HG03432 (cell line): Measurements from ENCODE around the gene MGAT4D.
"Not testable (repeated sequence)": the region's sequence is repeated elsewhere in the genome, so short reads cannot be mapped to it uniquely, and the experiment has no call there.

Source experiments
- ATAC-seq: cut with Tn5 transposase; IDR thresholded peaks from one replicate; pipeline ENCODE4 v1.9.1; 2021; ENCODE audit warnings: mild to moderate bottlenecking, moderate library complexity; ENCODE audit not compliant: unreplicated experiment

Gene MGAT4D

DNA sequence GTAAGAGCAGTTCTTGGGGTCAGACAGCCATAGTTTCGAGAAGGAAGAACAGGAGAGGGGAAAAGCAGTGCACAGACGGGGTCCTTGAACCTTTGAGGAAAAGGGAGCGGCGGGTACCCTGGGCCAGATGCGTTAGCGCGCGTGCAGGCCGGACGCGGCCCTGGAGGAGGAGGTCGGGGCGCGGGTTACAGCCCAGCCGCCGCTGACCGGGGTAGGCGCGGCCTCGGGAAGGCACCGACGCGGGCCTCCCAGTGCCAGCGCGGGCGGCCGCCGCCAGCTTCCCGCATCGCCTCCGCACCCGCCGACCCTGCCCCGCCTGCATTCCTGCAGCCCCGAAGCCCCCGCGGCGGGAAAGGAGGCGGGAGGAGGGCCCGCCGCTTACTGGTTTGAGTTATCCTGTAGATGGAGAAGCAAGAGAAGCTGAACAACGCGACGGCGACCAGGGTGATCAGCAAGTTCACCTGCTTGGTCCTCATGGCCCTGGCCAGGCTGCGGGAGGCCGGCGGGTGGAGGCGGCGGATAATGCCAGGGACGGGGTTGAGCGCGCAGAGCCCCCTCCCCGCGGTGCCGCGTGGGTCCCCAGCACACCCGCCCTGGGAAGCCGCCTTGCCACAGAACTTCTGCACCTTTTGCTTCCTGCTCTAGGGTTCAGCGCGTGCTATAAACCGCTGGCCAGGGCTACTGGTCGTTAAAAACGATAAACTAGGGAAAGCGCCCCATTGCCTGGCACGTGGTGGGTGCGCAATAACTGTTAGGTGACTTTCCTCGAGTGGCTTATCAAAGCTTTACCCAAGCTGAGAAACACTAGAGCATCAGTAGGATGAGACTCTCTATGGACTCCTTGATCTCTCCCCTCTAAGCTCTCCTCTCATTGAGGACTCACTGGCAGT, at the start of gene MGAT4D:
Gene MGAT4D (minus strand): TSS at position 547 of the 890 bp plus-strand sequence. CDS start 71 bp downstream, at position 476.
- ATAC-seq = no peak

DNA sequence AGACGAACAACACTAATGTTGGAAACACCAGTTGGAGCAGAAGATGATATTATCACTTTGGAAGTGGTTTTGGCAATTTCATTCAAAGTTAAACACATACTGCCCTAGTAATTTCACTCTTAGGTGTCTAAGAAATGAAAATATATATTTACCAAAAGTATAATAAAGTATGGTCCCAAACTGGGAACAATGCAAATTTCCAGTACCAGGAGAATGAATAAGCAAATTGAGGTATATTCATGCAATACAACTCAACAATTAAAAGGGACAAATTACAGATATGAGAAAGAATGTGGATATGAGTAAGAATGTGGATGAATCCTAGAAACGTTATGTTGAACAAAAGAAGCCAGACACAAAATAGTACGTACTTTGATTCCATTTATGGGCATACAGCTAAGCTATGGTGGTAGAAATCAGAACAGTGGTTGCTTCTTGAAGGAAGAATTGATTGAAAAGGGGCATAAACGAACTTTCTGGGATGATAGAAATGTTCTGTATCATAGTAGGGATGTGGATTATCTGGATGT, 35.9 kb upstream of the MGAT4D start:
- ATAC-seq = no peak

GRCh38 chr4:140529434-140529833, 31.3 kb upstream of the MGAT4D start:
- ATAC-seq = no peak

- ATAC-seq = peak; percentile 100
Observed at GRCh38 chr4:140523857-140524742, 26.0 kb upstream of the MGAT4D start, which contains the start of gene ELMOD2. Gene ELMOD2 (plus strand): TSS chr4:140524168. CDS start chr4:140525429, 1,261 bp downstream.

- peak; percentile 11 for ATAC-seq
Observed at GRCh38 chr4:140523370-140523856, 25.3 kb upstream of the MGAT4D start.

DNA sequence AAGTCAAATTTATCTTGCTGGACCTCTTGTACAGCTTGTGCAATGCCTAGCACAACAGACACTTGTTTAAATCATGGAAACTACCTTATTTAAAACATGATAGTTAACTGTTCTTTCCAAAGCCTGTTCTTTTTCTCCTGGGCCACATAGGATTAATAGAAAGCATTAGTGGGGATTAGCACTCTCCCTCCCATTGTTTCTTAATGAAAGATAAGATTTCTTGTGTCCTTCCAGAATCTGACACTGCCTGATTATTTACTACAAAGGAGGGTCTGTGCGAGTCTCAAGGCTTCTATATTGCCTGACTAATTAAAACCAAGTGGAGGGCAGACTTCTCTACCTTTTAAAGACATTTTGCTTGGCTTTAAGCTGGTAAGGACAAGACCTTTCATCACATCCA, 17.3 kb upstream of the MGAT4D start:
- no peak for ATAC-seq

DNA sequence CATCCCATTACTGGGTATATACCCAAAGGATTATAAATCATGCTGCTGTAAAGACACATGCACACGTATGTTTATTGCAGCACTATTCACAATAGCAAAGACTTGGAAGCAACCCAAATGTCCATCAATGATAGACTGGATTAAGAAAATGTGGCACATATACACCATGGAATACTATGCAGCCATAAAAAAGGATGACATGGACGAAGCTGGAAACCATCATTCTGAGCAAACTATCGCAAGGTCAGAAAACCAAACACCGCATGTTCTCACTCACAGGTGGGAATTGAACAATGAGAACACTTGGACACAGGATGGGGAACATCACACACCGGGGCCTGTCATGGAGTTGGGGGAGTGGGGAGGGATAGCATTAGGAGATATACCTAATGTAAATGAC, 15.7 kb upstream of the MGAT4D start:
- not testable (repeated sequence) for ATAC-seq

GRCh38 chr4:140504261-140504660, 6.2 kb upstream of the MGAT4D start:
- ATAC-seq = no peak

DNA sequence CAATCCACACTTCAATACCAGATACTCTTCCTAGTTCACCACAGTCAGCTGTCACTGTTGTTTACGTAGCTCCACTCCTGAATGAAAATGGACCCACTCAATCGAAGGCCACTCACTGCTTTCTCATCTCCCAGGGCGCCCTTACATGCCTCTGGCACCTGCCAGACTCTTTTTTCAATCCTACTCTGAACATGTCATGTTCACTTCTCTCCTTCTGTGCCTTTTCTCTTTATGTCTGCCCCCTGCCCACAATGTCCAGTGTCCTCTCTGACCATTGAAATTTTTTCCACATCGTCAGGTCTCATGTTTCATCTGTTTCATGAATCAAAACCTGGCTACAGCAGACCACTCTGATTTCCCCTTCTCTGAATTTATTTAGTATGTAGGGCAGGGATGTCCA, 1.3 kb upstream of the MGAT4D start:
- ATAC-seq = no peak

DNA sequence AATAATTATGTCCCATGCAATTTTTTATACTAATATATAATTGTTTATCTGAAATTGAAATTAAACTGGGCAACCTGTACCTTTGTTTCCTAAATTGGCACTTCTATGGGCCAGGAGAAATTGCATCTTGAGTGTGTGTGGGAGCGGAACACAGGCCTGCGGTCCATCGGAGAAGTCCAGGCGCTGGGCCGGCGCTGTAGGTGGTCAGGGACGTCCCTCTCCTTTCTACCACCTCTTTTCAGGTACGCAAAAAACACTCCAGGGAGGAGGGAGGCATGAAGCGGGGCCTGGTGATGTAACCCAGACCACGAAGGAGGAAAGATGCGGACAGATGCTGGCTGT, 717 bp downstream of the MGAT4D start:
- no peak for ATAC-seq

- ATAC-seq = no peak
Observed at GRCh38 chr4:140485939-140486338, 12.2 kb downstream of the MGAT4D start.

GRCh38 chr4:140483445-140483844, 14.6 kb downstream of the MGAT4D start:
- no peak for ATAC-seq

- no peak for ATAC-seq
Observed at GRCh38 chr4:140472156-140472555, 25.9 kb downstream of the MGAT4D start.

DNA sequence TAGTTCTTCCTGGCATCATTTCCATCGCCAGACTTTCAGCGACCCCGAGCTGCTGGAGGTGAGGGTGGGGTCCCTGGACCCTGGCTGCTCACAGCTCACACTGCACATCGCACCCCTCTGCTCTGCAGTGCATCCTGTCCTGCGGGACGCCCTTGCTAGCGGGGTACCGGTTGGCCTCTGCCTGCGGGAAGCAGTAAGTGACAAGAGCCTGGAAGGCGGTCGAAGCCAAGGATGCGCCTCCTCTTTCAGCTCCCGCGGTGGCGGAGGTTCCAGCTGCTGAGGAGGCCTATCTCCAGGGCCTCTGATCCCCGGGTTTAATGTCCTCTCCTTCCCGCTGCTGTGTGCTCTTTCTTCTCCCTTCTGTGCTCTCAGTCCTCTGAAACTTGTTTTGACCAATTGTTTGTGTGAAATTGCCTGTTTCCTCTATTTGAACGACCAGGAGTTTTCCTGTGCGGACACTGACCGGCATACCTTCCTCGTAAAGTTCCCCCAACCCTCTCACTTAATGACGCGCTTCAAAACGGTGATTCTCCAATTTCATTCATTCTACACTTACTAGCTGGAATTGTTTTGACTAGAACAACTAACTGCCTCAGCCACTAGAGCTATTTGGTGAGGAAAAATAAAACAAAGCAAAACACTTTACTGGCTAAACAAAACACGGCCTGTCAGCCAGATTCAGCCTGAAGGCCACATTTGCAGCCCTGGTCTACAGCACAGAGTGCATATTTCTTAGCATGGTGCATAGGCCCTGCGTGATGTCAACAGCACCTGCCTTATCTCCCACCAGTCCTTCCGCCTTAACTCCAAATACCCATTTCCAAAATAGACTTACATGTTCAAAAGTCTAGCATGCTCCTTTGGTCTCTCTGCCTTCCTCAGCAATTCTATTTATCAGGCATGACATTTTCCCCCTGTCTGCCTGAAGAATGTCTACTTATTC, 28.0 kb downstream of the MGAT4D start:
- ATAC-seq = no peak

- ATAC-seq = no peak
Observed at GRCh38 chr4:140466146-140466545, 31.9 kb downstream of the MGAT4D start.

DNA sequence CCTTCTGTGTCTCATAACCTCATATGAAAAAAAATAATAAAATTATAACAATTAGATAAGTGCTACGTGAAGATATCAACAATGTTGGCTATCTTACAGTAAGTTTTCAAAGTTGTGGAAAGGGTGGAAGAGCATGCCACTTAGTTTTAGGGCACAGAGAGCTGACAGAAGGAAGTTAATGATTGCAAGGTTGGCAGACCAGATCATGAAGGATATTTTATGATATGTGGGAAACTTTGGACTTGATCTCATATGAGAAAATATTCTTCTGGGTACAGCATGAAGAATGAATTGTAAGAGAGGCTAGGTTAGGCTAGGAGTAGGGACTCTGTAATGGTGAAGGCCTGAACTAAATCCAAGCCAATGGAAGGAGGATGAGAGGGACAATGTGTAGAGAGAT, 34.5 kb downstream of the MGAT4D start:
- ATAC-seq = no peak

DNA sequence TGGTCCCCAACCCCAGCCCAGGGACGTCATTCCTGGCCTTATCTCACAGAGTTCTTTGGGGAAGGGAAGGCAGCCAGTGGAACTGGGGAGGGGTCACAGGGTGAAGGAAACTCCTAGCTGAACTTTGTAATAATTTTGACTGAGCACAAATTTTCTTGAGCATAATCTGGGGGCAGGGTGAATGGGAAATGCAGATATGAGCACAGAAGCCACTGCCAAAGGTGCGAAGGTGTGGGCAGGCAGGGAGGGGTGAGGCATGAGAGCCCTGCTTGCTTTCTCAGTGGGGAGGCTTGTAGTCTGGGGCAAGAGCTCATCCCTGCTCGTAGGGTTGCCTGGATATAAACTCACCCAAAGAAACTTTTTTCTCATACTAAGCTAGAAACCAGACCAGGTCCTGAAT, 34.9 kb downstream of the MGAT4D start:
- ATAC-seq = no peak

GRCh38 chr4:140450352-140450751, 47.7 kb downstream of the MGAT4D start:
- ATAC-seq = no peak

DNA sequence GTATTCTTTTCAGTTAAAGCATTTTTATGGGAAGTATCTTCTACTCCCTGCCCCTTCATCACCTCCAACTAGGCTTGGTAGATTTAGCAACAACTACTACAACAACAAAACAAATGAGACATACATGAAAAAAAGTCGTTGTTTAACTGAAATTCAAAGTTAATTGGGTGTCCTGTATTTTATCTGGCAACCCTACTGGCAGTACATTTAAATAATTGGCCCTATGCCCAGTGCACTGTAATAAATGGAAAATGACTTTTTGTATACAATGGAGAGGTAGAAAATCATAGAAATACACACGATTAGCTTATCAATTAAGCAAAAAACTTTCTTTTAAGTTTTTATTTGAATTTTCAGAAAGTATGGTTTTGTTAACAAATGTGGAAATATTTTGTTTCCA, 49.3 kb downstream of the MGAT4D start:
- ATAC-seq = no peak

GRCh38 chr4:140448162-140448561, 49.9 kb downstream of the MGAT4D start:
- no peak for ATAC-seq
